Activated gamma-delta T cell treated with anti-CD3 and anti-CD28 coated beads, Interleukin-2, amount 50 U/mL, for 16 hours (primary cell): ENCODE measurements around the gene OXTR.
"Not testable (repeated sequence)": the region's sequence is repeated elsewhere in the genome, so short reads cannot be mapped to it uniquely, and the experiment has no call there.

ENCODE experiments used
- DNase-seq: peaks from one replicate; pipeline ENCODE4 v3.0.0-alpha.2; 2020; ENCODE audit warnings: low read depth

The OXTR gene

DNA sequence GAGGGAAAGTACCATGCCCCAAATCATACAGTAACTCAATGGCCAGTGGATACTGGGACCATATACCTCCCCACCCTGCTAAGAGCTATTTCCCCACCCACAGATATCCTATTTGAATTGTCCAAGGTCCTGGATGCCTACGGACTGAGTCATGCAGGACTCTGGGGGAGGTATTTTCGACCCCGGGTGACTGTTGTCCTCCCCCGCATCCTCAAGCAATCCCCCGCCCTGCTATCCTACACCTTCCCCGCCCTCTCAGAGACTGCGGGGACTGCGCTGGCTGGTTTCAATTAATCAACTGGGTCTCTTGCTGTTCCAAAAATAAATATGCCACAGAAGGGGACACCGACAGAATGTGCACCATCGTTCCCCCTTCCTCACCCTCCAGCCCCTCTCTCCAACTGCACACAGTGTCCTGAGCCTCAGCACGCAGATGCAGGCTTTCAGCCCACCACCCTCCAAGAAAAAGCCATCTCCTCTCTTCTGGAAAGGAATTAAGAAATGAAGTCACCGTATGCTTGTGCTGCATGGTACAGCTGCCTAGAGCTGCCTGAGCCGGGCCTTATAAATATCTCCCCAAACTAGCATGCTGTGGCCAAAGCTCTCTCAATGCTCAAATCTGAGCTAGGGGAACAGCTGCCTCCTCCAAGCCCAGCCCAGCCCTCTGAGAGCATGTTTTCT, 27.7 kb downstream of the OXTR start:
- DNase-seq: no peak

DNA sequence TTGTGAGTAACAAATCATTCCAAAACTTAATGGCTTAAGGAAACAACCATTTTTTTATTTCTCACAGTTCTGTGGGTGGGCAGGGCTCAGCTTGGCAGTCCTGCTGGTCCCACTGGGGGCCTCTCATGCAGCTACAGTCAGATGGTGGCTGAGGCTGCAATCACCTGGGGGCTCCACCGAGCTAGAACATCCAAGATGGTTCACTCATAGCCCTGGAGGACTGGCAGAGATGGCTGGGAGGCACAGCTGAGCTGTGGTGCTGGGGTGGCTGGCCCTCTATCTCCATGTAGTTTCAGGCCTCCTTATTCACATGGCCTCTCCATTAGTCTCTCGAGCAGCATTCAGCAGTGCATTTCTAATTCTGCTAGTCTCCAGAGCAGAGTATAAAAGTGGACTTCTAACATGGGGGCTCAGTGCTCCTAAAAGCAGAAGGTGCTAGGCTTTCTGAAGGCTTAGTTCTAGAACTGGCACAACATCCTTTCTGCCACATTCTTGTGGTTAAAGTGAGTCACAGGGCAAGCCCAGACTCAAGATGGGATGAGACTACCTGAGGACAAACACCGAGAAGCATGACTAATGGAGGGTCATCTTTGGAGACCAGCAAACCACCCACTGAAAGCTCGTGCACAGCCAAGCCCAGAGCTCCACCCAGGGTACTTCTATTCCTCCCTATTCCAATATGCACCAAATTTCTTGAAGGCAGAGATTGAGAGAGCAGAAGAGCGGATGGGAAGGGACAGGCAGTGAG, 29.5 kb downstream of the OXTR start:
- no peak for DNase-seq

DNA sequence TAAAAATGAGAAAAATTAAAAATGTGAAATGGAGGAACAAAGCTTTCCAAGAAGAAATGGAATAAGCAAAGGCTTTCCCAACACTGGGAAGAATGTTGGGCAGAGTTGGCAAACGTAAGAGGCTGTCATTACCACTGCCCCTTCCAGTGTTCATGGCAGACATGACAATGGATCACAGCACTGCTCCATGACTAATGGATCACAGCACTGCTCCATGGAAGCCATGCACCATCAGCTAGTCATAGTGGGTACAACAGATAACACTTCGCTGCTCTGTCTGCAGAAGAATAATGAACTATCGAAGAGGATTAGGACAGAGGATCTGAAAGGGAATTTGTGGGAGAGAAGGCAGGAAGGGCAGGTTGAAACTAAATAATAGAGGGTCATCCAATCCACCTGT, 30.8 kb downstream of the OXTR start:
- DNase-seq: no peak

DNA sequence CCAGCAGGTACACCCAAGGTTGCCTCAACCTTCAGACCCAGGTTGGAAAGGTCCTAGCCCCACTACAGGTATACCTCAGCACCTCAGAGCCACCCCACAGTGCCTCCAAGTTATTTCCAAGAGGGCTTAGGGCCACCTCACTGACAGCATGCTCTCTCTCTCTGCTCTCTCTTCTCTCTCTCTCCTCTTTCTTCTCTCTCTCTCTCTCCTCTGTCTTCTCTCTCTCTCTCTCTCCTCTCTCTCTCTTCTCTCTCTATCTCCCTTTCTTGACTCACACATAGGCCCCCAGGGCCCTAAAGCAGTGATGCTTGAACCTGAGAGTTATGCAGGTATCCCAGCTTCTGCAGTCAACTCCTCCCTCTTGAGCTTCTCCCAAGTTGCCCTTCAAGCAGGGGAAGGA, 31.6 kb downstream of the OXTR start:
- DNase-seq: no peak

DNA sequence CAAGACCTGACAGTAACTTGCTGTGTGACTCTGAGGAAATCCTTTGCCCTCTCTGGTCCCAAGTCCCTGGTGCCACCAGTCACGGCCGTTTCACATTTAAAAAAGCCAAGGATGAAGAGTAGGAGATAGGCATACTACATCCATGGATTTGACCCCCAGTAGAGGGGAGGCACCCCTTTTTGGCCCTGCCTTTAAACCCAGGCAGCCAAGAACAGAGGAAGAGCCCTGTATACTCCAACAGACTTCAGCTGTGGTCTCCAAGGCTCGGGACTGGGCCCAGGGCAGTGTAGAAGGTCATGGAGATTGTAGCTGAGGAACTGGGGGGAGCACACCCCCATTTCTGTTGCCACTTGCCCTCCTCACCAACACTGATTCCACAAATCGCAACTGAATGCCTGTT, 32.1 kb downstream of the OXTR start:
- DNase-seq: no peak

DNA sequence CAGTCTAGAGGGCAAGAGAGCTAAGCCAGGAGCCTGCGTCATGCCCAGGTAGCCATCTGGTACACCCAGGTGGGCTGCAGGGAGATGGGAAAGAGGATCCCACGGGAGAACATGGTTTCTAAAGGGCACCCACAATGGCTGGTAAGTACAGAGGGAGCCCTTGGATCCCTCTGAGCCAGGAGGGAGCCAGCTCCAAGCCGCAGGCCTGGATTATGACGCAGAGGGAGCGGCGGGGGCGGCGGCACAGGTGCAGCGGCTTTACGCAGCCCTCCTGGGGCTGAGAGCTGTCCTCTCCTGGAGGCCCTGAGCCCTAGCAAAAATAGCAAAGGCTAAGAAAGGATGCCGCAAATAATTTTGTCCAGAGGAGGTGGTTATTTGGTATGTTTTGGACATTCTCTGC, 33.0 kb downstream of the OXTR start:
- DNase-seq: no peak

DNA sequence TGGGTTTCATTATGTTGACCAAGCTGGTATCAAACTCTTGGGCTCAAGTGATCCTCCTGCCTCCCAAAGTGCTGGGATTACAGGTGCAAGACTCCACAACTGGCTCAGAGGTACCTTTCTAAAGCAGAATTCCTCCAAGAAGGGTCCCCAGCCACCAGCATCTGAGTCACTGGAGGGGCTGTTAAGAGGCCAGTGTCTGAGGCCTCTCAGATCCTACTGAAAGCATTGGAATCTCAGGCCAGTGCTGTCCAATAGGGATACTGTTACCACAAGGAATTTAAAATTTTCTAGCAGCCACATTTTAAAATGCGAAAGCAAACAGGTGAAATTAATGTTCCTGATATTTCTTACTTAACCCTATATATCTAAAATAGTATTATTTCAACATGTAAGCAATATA, 34.5 kb downstream of the OXTR start:
- no peak for DNase-seq

DNA sequence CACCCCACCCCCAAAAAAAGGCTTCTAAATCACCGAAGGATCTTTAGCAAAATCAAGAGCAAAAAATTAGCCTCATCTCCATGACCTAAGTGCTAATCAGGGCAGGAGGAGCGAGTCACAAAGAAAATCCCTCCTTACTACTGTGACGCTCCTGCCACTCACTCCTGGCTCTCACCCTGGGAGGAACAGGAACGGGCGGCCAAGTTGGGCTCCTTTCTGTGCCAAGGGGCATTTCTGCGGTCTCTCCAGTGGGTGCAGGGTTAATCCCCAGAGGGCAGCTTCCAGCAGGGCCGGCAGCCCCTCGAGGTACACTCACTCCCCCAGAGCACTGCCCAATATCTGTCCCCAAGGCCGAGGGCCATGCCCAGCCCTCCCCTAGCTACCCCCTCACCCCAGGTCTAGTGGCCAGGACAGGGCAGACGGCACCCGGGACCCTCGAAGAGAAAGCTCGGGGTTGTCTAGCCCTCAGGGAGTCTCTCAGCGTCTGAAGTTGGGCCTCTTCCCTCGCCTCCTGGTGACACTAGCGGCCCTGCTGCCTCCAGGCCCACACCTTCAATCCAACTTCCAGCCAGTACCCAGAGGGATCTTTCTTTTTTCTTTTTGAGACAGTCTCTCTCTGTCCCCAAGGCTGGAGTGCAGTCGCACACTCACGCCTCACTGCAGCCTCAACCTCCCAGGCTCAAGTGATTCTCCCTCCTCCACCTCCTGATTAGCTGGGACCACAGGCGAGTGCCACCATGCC, 35.1 kb downstream of the OXTR start:
- DNase-seq: no peak

DNA sequence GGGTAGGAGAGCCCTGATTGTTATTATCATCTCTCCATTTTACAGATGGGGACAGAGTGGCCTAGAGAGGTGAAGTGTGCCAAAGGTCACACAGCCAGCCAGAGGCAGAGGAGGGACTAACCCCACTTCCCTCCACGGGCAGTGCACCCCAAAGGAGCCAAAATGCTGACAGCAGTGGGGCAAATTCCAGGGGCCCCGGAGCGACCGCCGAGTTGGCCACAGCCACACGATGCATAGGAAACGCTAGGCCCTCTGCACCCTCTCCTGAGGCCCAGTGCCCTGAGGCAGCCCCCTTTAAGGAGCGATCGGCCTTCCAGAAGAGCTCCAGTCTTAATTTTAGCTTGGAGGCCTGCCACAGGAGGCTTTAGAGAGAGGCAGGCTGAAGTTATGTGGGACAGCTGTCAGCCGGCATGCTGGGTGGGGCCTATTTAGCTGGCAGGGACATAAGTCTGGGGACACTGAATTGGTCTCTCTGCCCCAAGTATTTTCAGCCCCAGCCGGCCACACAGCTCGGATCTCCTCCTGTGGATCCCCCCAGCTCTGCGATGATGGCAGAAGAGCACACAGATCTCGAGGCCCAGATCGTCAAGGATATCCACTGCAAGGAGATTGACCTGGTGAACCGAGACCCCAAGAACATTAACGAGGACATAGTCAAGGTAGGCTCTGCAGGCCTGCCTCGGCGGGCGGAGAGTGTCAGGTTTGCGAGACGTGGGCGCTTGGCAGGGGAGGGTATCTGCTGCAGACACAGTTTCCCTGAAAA, 35.9 kb downstream of the OXTR start, which contains the start of gene CAV3:
Gene CAV3 (plus strand): TSS at position 471 of the 763 bp plus-strand sequence. CDS start 75 bp downstream, at position 546.
- no peak for DNase-seq

DNA sequence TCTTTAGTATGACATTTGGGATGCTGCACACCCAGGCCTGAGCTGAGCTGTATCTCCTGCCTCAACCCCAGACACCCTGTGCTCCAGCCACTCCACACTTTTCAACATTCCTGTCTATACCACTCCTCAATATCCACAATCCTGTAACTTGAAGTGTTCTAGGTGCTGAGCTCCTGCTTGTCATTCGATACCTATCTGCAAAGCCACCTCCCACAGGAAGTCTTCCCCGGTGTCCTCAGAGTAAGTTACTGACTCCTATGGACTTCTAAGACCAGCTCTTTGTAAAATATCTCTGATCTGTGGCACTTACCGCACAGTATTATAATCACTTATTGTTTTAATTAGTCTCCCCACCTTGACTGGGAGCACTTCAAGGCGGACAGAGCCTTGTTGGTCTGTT, 37.0 kb downstream of the OXTR start:
- no peak for DNase-seq

DNA sequence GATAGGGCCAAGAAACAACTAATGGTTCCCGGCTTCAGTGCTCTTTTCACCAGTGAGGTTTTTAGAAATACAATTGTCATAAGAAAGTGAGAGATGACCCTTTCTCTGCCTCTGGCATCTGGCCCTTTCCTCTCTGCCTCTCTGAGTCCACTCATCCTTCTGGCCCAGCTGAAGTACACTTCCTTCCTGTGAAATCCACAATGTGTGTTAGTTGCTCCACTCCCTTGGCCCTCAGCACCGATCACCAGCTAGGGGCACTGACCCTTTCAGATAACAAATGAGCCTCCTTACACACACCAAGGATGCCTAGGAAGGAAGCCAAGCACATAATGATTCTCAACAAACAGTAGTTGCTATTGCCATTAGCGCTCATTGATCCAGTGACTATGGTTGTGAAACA, 38.8 kb downstream of the OXTR start:
- DNase-seq: no peak

DNA sequence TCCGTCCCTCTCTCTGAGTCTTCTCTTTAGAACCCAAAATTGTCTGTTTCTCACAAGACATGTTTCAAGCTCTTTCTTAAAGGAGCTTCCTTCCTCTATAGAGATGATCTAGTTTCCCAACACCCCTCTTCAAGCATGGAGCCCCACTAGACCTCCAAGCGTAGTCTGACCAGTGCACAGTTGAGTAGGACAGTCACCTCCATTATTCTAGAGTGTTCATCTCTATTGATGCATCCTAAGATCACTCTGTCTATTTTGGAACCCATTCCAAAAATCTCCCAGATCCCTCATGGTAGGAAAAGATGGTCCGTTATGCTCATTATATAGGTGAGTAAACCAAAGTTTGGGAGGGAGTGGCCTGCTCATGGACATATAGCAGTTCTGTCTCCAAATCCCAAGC, 39.9 kb downstream of the OXTR start:
- DNase-seq: no peak

DNA sequence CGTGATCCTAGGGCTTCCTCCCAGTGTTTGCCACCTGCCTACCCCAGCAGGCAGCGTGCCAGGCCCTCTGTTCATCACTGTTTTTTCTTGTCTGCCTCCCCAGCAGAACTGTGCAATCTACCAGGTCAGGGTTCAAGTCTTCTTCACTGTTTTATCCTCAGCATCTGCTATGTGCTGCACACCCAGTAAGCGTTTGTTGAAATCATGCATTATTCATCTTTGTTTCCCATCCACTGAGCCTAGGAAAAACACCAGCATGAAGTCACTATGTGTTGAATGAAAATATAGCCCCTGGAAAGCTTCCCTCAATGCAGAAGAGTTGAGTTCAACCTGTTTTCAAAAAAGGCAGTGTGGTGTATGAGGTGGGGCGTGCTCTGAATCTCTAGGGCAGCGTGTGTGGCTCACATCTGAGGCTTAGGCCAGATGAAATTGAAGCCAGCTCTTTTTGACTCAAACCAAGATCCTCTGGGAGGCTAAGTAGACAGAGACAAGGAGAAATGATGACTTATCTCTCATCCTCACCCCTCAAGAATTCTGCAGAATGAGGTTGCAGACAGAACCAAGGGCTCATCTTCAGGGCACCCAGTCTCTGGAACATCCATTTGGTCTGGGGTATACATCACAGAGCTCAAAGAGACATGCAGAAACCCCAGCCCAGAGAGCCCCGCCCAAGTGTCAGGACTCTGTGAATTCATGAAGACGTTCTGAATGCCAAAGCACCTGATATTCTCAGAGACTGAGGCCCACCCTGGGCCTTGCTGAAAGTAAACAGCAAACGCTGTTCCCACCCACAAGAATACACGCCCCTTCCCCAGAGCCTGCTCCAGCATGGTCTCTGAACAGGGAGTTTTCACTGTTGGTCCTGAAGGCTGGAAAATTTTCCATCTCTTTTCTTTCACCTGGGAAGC, 41.6 kb downstream of the OXTR start:
- no peak for DNase-seq

DNA sequence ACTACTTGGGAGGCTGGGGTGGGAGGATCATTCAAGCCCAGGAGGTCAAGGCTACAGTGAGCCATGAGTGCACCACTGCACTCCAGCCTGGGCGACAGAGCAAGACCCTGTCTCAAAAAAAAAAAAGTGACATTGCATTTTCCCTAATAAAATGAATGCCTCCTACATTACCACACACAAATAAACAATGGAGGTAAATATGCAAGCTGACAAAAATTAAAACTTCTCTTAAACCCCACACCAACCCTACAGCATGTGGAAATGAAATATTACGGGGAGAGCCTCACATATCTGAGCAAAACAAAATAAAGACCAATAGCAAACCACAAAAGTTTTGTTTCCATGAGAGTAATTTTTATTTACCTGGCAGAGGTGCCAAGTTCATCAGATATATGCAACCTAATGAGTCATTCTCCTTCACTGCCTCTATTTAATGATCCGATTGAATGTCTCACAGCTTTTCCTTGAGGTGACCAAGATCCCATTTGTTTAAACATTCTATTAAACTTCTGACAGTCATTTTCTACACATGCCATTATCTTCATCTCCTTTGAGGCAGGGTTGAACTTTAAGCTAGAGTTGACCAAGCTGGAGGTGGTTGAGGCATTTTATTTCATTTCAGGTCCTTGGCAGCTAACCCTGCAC, 45.2 kb downstream of the OXTR start:
- DNase-seq: no peak

DNA sequence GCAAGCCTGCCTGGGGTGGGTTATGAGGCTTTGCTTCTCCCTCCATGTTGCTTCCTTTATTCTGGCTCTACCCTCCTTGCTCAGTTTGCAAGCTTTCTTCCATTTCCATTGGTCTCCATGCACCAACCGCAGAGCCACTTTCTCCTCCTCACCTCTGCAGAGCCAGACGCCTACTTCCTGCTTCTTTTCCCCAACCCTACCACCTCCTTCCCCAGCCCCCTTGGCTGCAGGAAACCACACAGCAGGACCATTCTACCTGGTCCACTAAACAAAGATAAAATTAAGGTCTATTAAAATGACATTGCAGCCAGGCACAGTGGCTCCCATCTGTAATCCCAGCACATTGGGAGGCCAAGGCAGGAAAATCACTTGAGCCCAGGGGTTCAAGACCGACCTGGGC, 45.8 kb downstream of the OXTR start:
- no peak for DNase-seq

DNA sequence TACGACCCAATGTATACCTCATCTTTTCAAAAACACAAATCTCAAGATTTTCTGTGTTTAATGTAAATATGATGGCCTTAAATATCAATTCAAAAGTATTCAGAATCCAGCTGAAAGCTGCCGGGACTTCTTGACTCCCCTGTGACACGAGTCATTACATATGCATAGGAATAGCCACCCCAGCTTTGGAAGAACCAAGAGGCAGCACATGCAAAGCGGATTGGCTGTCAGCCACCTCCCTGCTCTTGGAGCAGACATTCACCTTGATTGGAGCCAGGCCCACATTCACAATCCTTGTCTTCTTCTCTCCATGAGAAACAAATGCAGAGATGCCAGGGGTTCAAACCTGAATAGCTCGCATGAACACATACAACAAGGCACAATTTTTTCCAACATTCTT, 46.6 kb downstream of the OXTR start:
- no peak for DNase-seq

DNA sequence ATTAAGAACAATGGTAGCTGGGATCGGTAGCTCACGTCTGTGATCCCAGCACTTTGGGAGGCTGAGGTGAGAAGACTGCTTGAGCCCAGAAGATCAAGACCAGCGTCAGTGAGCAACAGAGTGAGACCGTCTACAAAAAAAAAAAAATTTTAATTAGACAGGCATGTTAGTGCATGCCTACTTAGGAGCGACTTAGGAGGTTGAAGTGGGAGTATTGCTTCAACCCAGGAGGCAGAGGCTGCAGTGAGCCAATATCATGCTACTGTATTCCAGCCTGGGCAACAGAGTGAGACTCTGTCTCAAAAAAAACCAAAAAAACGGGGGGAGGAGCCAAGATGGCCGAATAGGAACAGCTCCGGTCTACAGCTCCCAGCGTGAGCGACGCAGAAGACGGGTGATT, 53.7 kb downstream of the OXTR start:
- not testable (repeated sequence) for DNase-seq

DNA sequence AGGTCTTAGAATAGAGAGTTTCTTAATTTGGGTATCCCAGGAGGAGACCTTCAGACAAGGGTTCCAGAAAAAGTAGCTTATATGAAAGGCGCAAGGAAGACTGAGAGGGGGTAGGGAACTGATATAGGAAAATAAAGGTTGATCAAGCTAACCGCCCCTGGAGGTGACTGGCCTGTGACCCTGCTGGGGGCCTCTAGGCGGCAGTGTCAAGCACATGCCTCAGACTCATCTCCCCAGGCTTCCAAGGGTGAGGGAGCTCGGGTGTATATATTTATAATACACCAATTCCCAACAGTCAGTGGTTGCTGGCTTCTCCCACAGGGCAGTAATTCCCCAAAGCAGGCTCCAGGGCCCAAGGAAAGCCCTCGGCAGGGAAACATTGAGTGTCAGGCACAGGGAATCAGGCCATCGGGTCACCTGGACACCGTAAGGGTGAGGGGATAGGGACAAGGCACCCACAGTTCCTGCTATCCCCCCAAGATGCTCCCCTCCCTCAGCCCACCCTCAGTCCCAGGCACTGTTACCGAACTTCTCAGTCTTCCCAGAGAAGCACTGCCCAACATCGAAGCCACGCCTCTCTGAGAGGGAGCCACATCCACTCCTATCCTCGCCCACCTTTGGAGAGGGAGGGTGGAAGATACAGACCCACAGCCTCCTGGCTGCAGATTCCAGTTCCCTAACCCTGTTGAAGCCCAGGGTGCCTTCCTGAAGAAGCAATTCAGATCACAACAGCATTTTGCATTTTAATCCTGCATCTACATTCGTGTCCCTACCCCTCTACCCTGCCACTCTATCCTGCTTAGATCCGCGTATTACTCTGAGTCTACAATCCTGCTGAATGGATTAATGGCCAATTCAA, 55.3 kb downstream of the OXTR start:
- no peak for DNase-seq

DNA sequence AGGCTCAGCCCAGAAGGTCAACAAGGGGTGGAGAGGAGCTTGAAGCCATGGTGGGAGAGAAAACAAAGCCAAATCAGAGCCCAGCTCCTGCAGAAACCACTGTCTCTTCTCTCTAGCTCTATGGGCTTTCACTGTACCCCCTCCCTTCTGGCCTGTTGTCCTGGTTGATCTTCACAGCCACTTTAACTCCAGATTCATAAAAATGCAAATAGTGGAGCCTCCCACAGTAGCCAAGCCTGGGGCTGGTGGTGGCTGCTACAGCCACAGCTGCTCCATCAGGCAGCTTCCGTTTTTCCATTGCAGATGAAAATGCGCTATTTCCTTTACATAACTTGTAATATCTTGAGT, 56.5 kb downstream of the OXTR start:
- no peak for DNase-seq
